Thyroid gland (tissue), 4 donors: Measurements from ENCODE around the gene ADCY10.

Experiments
- POLR2A ChIP-seq, 2 donors: fragments of 450-650 bp; IDR thresholded peaks; one replicate each; pipeline ENCODE4 v1.6.1; 2017; ENCODE audit warnings: antibody characterized with exemption in 2 of 2, mild to moderate bottlenecking in 2 of 2, moderate library complexity in 1 of 2
- TF ChIP-seq, protein P1 (sequence below), 6 experiments: fragments of 200-600 bp in 3 of 6; fragments of 450-650 bp in 3 of 6; sonication (generic) in 3 of 6; IDR thresholded peaks; one replicate each; pipeline ENCODE4 v1.5.1; 2016 to 2019; ENCODE audit warnings: antibody characterized with exemption in 6 of 6, mild to moderate bottlenecking in 2 of 6, inconsistent platforms in 1 of 6, moderate library complexity in 1 of 6

DNA sequence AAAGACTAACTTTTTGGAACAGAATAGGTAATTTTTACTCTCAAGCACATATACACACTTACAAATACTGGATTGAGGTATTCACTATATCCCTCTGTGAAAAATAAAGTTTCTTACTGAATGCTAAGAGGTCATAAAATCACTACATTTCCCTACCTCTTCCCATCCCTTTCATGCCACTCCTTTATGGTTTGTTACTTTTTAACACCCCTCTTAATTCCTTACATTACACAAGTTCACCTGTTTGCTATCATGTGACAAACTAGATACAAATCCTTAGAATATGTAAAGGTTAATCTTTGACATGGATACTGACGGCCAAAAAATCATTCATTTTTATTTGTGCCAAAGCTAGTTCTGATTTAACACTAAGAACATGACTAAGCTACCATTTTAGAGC, 15.8 kb upstream of the ADCY10 start:
- TF ChIP-seq, protein P1, sequence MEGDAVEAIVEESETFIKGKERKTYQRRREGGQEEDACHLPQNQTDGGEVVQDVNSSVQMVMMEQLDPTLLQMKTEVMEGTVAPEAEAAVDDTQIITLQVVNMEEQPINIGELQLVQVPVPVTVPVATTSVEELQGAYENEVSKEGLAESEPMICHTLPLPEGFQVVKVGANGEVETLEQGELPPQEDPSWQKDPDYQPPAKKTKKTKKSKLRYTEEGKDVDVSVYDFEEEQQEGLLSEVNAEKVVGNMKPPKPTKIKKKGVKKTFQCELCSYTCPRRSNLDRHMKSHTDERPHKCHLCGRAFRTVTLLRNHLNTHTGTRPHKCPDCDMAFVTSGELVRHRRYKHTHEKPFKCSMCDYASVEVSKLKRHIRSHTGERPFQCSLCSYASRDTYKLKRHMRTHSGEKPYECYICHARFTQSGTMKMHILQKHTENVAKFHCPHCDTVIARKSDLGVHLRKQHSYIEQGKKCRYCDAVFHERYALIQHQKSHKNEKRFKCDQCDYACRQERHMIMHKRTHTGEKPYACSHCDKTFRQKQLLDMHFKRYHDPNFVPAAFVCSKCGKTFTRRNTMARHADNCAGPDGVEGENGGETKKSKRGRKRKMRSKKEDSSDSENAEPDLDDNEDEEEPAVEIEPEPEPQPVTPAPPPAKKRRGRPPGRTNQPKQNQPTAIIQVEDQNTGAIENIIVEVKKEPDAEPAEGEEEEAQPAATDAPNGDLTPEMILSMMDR (IDR thresholded peaks at IDR 0.05), result no peak
- TF ChIP-seq POLR2A (IDR thresholded peaks at IDR 0.05), result no peak
